Measurements from ENCODE around the gene SMAD5. TPM values are rescaled to one million over a fixed set of nuclear protein-coding genes. Genes with fewer than 3 reads are reported as not detected.

The SMAD5 gene
- total RNA-seq, 1 experiment from 2014 or later, result 69.3 TPM

- WGBS (ENCODE audit: extremely low coverage, insufficient read length, low lambda C conversion rate), result no CpG with 5 or more reads among the region's 4 CpGs
- no peak overlapping the region for H3K9ac ChIP-seq (ENCODE audit: extremely low read depth, insufficient read length, low read length)
- H3K9me3 ChIP-seq (ENCODE audit: control insufficient read depth, low read depth, low read length), result no peaks in the 10 kb centered on the region
- no peaks in the 10 kb centered on the region for H3K23me2 ChIP-seq (ENCODE audit: insufficient read length, low read depth, low read length, poor library complexity, severe bottlenecking)
- H2BK120ac ChIP-seq (ENCODE audit: low read depth, low read length, poor library complexity, severe bottlenecking), result no peak overlapping the region
- H4K91ac ChIP-seq (ENCODE audit: insufficient read length, low read depth, low read length), result no peak overlapping the region
- peaks cover 5 to 6% of the 10 kb centered on the region in 2 experiments; a peak in 3 of 4 replicates for H3K4me1 Mint-ChIP-seq
- no peaks in the 10 kb centered on the region for H3K9me3 Mint-ChIP-seq
- no peaks in the 10 kb centered on the region for H4K20me1 ChIP-seq (ENCODE audit: control insufficient read depth, insufficient read depth, insufficient read length)
- no peak overlapping the region for H3K23ac ChIP-seq (ENCODE audit: insufficient read length, low read depth, low read length)
- no peak overlapping the region for H3K4ac ChIP-seq (ENCODE audit: low read depth, low read length)
- H3K56ac ChIP-seq (ENCODE audit: insufficient read length, low read depth, low read length), result no peak overlapping the region
- DNase-seq, result no peak
- H4K8ac ChIP-seq (replicated peaks; ENCODE audit: insufficient read length, low read depth, low read length), result no peak overlapping the region
- H3K18ac ChIP-seq (ENCODE audit: insufficient read length, low read depth, low read length), result no peak overlapping the region
- no peak overlapping the region for H3T11ph ChIP-seq (ENCODE audit: low read length)
- TF ChIP-seq, protein P1, sequence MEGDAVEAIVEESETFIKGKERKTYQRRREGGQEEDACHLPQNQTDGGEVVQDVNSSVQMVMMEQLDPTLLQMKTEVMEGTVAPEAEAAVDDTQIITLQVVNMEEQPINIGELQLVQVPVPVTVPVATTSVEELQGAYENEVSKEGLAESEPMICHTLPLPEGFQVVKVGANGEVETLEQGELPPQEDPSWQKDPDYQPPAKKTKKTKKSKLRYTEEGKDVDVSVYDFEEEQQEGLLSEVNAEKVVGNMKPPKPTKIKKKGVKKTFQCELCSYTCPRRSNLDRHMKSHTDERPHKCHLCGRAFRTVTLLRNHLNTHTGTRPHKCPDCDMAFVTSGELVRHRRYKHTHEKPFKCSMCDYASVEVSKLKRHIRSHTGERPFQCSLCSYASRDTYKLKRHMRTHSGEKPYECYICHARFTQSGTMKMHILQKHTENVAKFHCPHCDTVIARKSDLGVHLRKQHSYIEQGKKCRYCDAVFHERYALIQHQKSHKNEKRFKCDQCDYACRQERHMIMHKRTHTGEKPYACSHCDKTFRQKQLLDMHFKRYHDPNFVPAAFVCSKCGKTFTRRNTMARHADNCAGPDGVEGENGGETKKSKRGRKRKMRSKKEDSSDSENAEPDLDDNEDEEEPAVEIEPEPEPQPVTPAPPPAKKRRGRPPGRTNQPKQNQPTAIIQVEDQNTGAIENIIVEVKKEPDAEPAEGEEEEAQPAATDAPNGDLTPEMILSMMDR (conservative IDR thresholded peaks at IDR 0.05), result no peak
- H2BK20ac ChIP-seq (ENCODE audit: low read depth, low read length, poor library complexity, severe bottlenecking), result no peak overlapping the region
- H2BK12ac ChIP-seq (ENCODE audit: insufficient read length, low read depth, low read length), result no peak overlapping the region
- no peak overlapping the region for H3K27ac ChIP-seq (ENCODE audit: insufficient read length, low read depth, low read length)
- H3K79me2 ChIP-seq (ENCODE audit: insufficient read depth, low read length), result no peaks in the 10 kb centered on the region
- no peak overlapping the region for H3K27ac Mint-ChIP-seq
- H2AK5ac ChIP-seq (ENCODE audit: insufficient read length, low read length), result no peak overlapping the region
- no peaks in the 10 kb centered on the region for H3K36me3 Mint-ChIP-seq (ENCODE audit: insufficient read depth in 1 of 3, low read depth in 3 of 3)
- no peaks in the 10 kb centered on the region for H3K4me1 ChIP-seq (ENCODE audit: insufficient read depth, low read length)
- H3K14ac ChIP-seq (ENCODE audit: insufficient read depth, low read length), result no peak overlapping the region
- no peak overlapping the region for H3K4me2 ChIP-seq (ENCODE audit: insufficient read depth, insufficient read length, low read length)
- no peaks in the 10 kb centered on the region for H3K79me1 ChIP-seq (ENCODE audit: insufficient read depth, low read depth, low read length, poor library complexity, severe bottlenecking)
- no peak overlapping the region for H2AFZ ChIP-seq (ENCODE audit: low read length)
- H2BK5ac ChIP-seq (ENCODE audit: insufficient read length, low read length), result no peak overlapping the region
- no peaks in the 10 kb centered on the region for H3K27me3 ChIP-seq (ENCODE audit: insufficient read depth, low read length)
- H3K4me3 Mint-ChIP-seq, result no peak overlapping the region
- H2BK15ac ChIP-seq (ENCODE audit: low read depth, low read length), result no peak overlapping the region
- no peak overlapping the region for H4K5ac ChIP-seq (ENCODE audit: insufficient read length, low read depth, low read length)
- peaks cover 8% of the 10 kb centered on the region for H3K27me3 Mint-ChIP-seq (ENCODE audit: low read depth)
Measured at GRCh38 chr5:136090319-136090718, 42.3 kb upstream of the SMAD5 start.

Measured in H9 (cell line).